ENCODE results near the gene C4B. TPM values are rescaled to one million over a fixed set of nuclear protein-coding genes. Genes with fewer than 3 reads are reported as not detected.
"Not testable (repeated sequence)": the region's sequence is repeated elsewhere in the genome, so short reads cannot be mapped to it uniquely, and the experiment has no call there.

Gene C4B
- total RNA-seq (2014; rRNA removed; shearing (Covaris generic)) (0.39 TPM in 1 of 2 replicates, not detected in the other), polyA plus RNA-seq (2016; fragmentation: Nextera tagmentation; extraction: Ambion mirVana) (0.19 and 0.57 TPM in 2 replicates)
- long read RNA-seq = 0 reads

DNA sequence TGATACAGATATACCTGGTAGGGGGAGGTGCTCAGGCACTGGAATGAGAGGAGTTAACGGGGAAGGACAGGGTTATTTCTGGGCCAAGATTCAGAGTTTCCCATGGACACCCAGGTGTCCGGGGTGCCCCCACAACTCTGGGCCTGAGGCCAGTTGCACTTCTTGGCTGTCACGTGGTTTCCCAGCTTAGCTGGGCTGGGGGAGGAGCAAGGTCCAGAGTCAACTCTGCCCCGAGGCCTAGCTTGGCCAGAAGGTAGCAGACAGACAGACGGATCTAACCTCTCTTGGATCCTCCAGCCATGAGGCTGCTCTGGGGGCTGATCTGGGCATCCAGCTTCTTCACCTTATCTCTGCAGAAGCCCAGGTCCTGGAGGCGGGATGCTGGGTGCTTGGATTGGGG lies at the start of gene C4B:
TSS of gene C4B (plus strand) at position 249 of the 400 bp plus-strand sequence. CDS start at position 300, 51 bp downstream.
- H3K9me3 Mint-ChIP-seq = not testable (repeated sequence)

DNA sequence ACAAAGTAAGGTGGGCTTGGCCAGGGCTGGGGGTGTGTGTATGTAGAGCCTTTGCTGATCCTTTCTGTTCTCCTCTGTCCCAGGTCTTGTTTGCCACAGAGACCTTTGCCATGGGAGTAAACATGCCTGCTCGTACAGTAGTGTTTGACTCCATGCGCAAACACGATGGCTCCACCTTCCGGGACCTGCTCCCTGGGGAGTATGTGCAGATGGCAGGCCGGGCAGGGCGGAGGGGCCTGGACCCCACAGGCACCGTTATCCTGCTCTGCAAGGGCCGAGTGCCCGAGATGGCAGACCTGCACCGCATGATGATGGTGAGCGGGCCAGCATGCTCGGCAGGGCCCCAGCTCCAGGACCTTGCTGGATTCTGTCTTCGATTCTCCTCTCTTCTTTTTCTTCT lies 48.9 kb upstream of the C4B start:
- Histone ChIP-seq H3F3A (replicated peaks; ENCODE audit: low read depth) (no peaks in the 10 kb centered on the region), H3K4me2 (no peak overlapping the region), H4K20me1 (replicated peaks; ENCODE audit: insufficient read depth) (no peaks in the 10 kb centered on the region; the same call in 1 of the 2 replicates), H3K9me2 (ENCODE audit: insufficient read depth) (no peaks in the 10 kb centered on the region), H3K27me3 (ENCODE audit: insufficient read depth) (no peaks in the 10 kb centered on the region), H3K79me2 (replicated peaks; ENCODE audit: insufficient read depth) (no peaks in the 10 kb centered on the region), H3K36me3 (ENCODE audit: insufficient read depth) (peaks cover 14% of the 10 kb centered on the region), H3K27ac (ENCODE audit: low read depth) (no peak overlapping the region), H2AFZ (no peak overlapping the region), H3K4me3 (no peak overlapping the region), H3K4me1 (ENCODE audit: insufficient read depth) (no peaks in the 10 kb centered on the region)
- no peak for DNase-seq (ENCODE audit: low spot score)
- Mint-ChIP-seq H3K4me1 (no peaks in the 10 kb centered on the region), H3K36me3 (ENCODE audit: low read depth) (peaks cover 85% of the 10 kb centered on the region), H3K9me3 (no peaks in the 10 kb centered on the region), H3K27me3 (ENCODE audit: insufficient read depth, low read depth, poor library complexity) (peaks cover 12% of the 10 kb centered on the region), H3K4me3 (no peak overlapping the region), H3K27ac (no peak overlapping the region)
- ATAC-seq = no peak
- no peak for TF ChIP-seq EZH2phosphoT487 (IDR thresholded peaks at IDR 0.05; ENCODE audit: unreplicated experiment)
- TF ChIP-seq, protein P1, sequence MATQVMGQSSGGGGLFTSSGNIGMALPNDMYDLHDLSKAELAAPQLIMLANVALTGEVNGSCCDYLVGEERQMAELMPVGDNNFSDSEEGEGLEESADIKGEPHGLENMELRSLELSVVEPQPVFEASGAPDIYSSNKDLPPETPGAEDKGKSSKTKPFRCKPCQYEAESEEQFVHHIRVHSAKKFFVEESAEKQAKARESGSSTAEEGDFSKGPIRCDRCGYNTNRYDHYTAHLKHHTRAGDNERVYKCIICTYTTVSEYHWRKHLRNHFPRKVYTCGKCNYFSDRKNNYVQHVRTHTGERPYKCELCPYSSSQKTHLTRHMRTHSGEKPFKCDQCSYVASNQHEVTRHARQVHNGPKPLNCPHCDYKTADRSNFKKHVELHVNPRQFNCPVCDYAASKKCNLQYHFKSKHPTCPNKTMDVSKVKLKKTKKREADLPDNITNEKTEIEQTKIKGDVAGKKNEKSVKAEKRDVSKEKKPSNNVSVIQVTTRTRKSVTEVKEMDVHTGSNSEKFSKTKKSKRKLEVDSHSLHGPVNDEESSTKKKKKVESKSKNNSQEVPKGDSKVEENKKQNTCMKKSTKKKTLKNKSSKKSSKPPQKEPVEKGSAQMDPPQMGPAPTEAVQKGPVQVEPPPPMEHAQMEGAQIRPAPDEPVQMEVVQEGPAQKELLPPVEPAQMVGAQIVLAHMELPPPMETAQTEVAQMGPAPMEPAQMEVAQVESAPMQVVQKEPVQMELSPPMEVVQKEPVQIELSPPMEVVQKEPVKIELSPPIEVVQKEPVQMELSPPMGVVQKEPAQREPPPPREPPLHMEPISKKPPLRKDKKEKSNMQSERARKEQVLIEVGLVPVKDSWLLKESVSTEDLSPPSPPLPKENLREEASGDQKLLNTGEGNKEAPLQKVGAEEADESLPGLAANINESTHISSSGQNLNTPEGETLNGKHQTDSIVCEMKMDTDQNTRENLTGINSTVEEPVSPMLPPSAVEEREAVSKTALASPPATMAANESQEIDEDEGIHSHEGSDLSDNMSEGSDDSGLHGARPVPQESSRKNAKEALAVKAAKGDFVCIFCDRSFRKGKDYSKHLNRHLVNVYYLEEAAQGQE (IDR thresholded peaks at IDR 0.05; ENCODE audit: unreplicated experiment) = no peak
- TF ChIP-seq NANOG (IDR thresholded peaks at IDR 0.05; ENCODE audit: borderline replicate concordance) = no peak
- no peak for TF ChIP-seq ZNF114 (CRISPR knock-in tag; IDR thresholded peaks at IDR 0.05)
- TF ChIP-seq STAT1 (IDR thresholded peaks at IDR 0.05; ENCODE audit: unreplicated experiment) = no peak
- no peak for TF ChIP-seq JUNB (IDR thresholded peaks at IDR 0.05; ENCODE audit: unreplicated experiment)
- TF ChIP-seq, protein P2, sequence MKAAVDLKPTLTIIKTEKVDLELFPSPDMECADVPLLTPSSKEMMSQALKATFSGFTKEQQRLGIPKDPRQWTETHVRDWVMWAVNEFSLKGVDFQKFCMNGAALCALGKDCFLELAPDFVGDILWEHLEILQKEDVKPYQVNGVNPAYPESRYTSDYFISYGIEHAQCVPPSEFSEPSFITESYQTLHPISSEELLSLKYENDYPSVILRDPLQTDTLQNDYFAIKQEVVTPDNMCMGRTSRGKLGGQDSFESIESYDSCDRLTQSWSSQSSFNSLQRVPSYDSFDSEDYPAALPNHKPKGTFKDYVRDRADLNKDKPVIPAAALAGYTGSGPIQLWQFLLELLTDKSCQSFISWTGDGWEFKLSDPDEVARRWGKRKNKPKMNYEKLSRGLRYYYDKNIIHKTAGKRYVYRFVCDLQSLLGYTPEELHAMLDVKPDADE (IDR thresholded peaks at IDR 0.05) = no peak
- no peak for TF ChIP-seq POLR2AphosphoS5 (IDR thresholded peaks at IDR 0.05; ENCODE audit: low read depth)

More for the DNA sequence above, at the start of gene C4B:
- H3K36me3 ChIP-seq (ENCODE audit: insufficient read depth); H3K9me2 ChIP-seq (ENCODE audit: insufficient read depth); H3K27me3 ChIP-seq (ENCODE audit: insufficient read depth); H3K4me2 ChIP-seq; H2AFZ ChIP-seq; H3K4me3 ChIP-seq; H3K79me2 ChIP-seq (replicated peaks; ENCODE audit: insufficient read depth); H3K36me3 Mint-ChIP-seq (ENCODE audit: low read depth); H3K27me3 Mint-ChIP-seq (ENCODE audit: insufficient read depth, low read depth, poor library complexity); H3K4me3 Mint-ChIP-seq; ATAC-seq; H3K27ac Mint-ChIP-seq; H3K4me1 ChIP-seq (ENCODE audit: insufficient read depth); DNase-seq (ENCODE audit: low spot score); H4K20me1 ChIP-seq (replicated peaks; ENCODE audit: insufficient read depth); H3K27ac ChIP-seq (ENCODE audit: low read depth); H3F3A ChIP-seq (replicated peaks; ENCODE audit: low read depth); H3K4me1 Mint-ChIP-seq: not testable (repeated sequence)

Data from GM23338 (cell line).